GM18519 (cell line): Measurements from ENCODE around the gene RBP2.

Source experiments
- ATAC-seq: cut with Tn5 transposase; IDR thresholded peaks from one replicate; pipeline ENCODE4 v1.9.1; 2021; ENCODE audit warnings: mild to moderate bottlenecking, moderate library complexity; ENCODE audit not compliant: unreplicated experiment, low FRiP score

Gene RBP2

GRCh38 chr3:139476348-139476747 lies at the start of gene RBP2:
TSS of gene RBP2 (minus strand) at chr3:139476516. CDS start at chr3:139476459, 57 bp downstream.
- ATAC-seq = no peak

- ATAC-seq = no peak
Observed at GRCh38 chr3:139524841-139525636, 48.7 kb upstream of the RBP2 start.

GRCh38 chr3:139523718-139524117 lies 47.4 kb upstream of the RBP2 start:
- no peak for ATAC-seq

DNA sequence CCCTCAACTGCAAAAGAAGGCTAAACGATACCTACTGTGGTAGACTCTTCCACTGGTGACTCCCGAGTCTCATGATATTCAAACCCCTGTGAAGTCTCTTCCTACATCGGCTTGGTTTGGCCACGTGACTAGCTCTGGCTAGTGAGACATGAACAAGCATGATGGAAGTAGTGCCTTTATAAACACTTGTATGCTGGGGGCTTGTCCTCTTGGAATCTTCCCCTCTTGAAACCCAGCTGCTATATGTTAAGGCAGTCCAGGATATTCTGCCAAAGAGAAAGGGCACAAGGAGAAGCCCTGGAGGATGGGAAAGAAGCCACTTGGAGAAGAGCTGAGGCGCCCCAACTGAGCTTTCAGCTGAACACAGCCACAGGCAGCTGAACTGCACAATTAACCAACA lies 46.9 kb upstream of the RBP2 start:
- ATAC-seq = no peak

GRCh38 chr3:139522421-139522820 lies 46.1 kb upstream of the RBP2 start:
- ATAC-seq = no peak

DNA sequence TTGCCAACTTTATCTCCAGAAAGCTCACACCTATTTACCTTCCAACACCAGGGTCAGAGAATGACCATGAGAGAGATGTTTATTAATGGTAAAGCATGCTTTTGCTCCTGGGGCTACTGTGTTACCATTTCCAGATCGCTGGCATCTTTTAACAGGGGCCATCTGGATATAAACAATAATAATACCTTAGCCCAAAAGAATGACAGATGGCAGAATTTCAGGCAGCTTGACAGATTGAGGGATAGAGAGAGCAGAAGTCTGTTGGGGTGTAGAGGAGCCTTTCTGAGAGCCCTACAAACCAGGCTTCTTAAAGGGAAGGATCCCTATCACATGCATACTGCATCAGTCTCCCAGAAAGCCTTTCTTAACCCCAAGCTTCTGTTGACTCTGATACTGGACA lies 45.5 kb upstream of the RBP2 start:
- no peak for ATAC-seq

GRCh38 chr3:139521144-139521543 lies 44.8 kb upstream of the RBP2 start:
- no peak for ATAC-seq

DNA sequence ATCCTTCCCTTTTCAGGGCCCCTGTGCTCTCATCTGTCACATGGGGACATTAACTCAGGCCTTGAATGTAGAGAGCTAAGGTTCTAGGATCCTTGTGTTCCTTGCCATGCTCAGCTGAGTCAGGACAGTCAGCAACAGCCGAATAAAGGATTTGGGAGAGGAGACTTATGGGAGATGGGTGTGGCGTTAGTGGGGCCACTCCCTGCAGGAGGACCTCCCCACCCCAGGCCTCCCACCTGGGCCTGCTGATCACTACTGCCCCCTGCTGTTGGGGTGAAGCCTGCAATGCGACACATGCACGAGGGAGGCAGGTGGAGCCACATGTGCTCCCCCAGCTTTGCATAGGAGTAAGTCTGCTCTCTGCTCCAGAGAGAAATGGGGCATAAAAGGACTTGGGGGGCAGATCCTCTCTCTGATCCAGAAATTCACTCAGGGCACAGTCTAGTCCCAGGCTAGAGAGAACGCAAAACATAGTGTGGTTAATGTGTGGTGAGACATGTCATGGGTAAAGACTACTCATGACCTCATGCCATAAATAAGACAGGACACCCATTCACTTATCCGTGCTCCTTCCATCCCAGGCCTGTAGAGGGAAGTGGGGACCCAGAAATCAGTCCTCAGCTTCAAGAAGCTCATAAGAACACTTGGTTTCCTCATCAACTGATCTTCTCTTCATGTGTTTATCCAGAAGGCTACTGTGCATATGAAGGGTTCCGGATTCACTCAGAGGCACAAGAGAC lies 43.9 kb upstream of the RBP2 start:
- ATAC-seq = no peak

DNA sequence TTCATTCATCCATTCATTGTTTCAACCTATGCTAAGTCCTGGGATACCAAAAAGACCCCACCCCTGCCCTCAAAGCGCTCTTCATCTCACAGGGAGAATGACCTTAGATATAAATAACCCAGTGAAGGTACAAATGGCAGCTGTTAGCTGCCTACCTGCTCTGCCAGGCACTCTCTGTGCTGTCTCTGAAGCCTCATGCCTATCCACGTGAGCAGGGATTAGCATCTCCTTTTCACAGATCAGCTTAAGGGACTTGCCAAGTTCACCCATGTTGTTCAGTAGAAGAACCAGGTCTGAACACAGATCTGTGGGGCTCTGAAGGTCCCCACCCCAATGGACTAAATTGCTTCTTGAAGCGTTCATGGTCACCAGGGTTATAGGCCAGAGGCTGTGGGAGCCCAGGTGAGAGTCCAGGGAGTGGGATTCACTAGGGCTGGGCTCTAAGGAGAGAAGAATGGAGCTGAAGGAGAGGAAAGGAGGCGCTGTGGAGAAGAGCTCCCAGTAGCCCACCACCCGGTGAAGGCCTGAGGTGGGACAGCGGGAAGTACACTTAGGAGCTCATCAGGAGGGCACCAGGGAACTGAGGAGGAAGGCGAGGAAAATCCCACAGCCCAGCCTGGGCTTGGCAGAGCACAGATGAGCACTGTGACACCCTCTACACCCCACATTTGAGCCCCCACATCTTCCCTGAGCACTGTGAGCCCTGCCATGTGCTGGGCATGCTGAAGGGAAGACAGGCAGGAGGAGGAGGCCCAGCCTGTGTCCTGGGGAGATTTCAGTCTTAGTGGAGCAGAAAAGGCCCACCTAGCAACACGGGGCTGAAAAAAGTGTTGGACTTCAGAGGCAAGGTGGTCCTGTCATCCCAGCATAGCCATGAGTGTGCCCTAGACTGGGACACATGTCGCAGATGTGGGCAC lies 42.9 kb upstream of the RBP2 start:
- ATAC-seq = no peak

GRCh38 chr3:139518306-139518705 lies 42.0 kb upstream of the RBP2 start:
- ATAC-seq = no peak

DNA sequence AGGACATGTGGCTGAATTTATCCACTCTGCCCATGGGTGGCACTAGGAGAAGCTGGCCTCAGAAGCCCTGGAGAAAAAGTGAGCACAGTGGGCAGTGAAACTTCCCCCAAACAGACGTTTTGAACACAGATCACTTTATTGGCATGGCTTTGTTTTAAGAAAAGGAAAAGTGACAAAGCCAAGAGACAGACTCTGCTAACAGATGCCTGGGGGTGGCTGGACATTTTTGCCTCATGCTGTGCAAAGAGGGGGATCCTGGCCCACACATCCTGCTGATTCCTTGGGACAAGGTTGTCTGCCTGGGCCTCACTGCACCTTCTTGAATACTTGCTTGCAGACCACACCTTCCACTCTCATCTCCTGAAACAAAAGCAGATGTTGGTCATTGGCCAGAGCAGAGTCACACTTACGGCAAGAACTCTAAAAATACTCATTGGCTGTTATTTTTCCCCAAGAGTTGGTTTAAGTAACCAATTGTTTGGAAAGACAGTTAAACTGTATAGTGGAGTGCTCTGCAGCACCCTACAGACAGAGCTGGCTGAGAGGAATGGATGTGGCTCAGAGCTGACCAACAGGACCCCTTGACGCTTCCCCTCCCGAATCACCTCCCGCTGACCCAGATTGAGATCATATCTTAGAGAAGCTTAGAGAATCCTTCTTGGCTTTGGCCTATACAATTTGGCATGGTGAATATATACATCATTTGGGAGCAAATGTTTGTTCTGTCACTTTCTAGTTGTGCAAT lies 41.2 kb upstream of the RBP2 start:
- ATAC-seq = no peak

- no peak for ATAC-seq
Observed at GRCh38 chr3:139514741-139515140, 38.4 kb upstream of the RBP2 start.

GRCh38 chr3:139509631-139510030 lies 33.3 kb upstream of the RBP2 start:
- ATAC-seq = no peak

GRCh38 chr3:139506766-139507165 lies 30.4 kb upstream of the RBP2 start:
- ATAC-seq = no peak

GRCh38 chr3:139505829-139506386 lies 29.6 kb upstream of the RBP2 start:
- ATAC-seq = no peak

DNA sequence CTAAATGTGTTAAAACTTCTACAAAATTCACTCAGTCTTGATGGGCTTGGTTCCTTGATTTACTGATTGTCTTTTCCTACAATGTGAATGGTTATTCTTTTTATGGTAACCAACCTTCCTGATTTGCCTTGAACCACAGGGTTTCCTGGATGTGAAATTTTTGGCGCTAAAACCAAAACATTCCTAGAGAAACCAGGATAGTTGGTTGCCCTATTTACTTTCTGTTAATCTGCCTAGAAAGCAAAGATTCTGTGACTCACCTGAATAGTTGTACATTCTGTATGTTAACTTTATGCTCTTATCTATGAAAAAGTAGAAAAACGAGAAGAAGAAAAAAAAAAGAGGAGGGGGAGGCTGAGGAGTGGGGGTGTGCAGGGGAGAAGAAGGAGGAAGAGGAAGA lies 23.2 kb upstream of the RBP2 start:
- no peak for ATAC-seq

DNA sequence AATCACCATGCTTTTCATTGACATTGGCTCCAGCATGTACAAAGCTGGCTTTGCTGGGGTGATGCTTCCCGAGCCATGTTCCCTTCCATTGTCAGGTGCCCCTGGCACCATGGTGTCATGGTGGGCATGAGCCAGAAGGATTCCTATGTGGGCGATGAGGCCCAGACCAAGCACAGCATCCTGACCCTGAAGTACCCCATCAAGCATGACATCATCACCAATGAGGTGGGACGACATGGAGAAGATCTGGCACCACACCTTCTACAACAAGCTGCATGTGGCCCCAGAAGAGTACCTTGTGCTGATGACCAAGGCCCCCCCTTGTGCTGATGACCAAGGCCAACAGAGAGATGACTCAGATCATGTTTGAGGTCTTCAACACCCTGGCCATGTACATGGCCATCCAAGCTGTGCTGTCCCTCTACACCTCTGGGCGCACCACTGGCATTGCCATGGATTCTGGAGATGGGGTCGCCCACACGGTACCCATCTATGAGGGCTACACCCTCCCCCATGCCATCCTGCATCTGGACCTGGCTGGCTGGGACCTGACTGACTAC lies 17.6 kb upstream of the RBP2 start:
- ATAC-seq = no peak

GRCh38 chr3:139491966-139492365 lies 15.7 kb upstream of the RBP2 start:
- ATAC-seq = no peak

GRCh38 chr3:139491027-139491700 lies 14.8 kb upstream of the RBP2 start:
- no peak for ATAC-seq
